Central memory CD8-positive, alpha-beta T cell (primary cell): Measurements from ENCODE around the gene ZNF827.

ENCODE experiments used
- ATAC-seq: fragments of 150-1000 bp; cut with Tn5 transposase; replicated peaks from 2 replicates; pipeline ENCODE4 v1.10.0; 2022; ENCODE audit warnings: mild to moderate bottlenecking, moderate FRiP score, moderate number of reproducible peaks; ENCODE audit not compliant: poor library complexity, severe bottlenecking; ENCODE audit errors: extremely low read depth
- DNase-seq, 2 donors: peaks; one replicate each; pipeline ENCODE4 v3.0.0; 2021; ENCODE audit warnings: low spot score in 2 of 2
- H3K27ac Mint-ChIP-seq: one replicate; pipeline ENCODE4 v1.8.0; 2022; ENCODE audit warnings: low read depth, mild to moderate bottlenecking, moderate library complexity, mixed read lengths
- H3K27me3 Mint-ChIP-seq: one replicate; pipeline ENCODE4 v1.8.0; 2022; ENCODE audit warnings: mixed read lengths
- H3K36me3 Mint-ChIP-seq: one replicate; pipeline ENCODE4 v1.8.0; 2022; ENCODE audit warnings: mild to moderate bottlenecking, moderate library complexity, mixed read lengths; ENCODE audit not compliant: insufficient read depth
- H3K4me1 Mint-ChIP-seq: one replicate; pipeline ENCODE4 v1.8.0; 2022; ENCODE audit warnings: mixed read lengths
- H3K4me3 Mint-ChIP-seq: one replicate; pipeline ENCODE4 v1.8.0; 2022; ENCODE audit warnings: mild to moderate bottlenecking, moderate library complexity, mixed read lengths
- H3K9me3 Mint-ChIP-seq: one replicate; pipeline ENCODE4 v1.8.0; 2022; ENCODE audit warnings: mixed read lengths

Gene ZNF827

DNA sequence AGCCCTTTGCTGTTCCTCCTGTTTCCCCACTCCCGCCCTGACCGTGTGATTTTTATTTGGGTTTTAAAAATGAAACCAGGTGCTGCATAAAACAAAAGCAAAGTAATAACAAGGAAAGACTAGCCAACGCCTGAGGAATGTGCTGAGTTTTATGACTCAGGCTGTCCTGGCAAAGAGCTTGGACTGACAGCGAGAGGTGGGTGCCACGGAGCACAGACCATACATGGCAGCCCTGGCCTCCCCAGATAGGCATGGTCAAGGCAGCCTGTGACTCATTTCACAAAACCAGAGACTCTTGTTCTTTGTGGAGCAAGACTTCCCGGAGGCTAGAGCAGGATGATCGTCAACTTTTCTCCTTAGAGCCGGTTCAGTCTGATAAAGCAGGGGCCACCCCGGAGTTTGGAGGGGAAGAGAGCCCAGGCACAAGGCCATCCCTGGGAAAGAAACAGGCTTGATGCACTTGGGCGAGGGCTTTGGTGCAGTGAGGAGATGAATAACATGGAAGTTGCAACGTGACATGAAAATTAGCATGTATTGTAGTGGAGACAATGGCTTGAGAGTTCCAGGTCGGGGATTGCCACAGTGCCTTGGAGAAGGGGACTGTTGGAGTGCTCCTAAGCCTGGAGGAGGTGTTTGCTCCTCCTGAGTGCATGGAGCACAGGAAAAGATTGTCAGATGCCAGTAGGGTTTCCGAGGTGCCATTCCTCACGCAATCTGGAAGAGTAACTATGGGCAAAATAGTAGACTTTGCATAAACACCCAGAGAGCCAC is 203.9 kb downstream of the ZNF827 start:
- DNase-seq, result no peak
- Mint-ChIP-seq H3K27ac (peak overlapping the region; percentile 81), H3K4me1 (peaks cover 10% of the 10 kb centered on the region), H3K27me3 (peaks cover 15% of the 10 kb centered on the region), H3K4me3 (peak overlapping the region; percentile 4), H3K36me3 (no peaks in the 10 kb centered on the region), H3K9me3 (no peaks in the 10 kb centered on the region)
- no peak for ATAC-seq

DNA sequence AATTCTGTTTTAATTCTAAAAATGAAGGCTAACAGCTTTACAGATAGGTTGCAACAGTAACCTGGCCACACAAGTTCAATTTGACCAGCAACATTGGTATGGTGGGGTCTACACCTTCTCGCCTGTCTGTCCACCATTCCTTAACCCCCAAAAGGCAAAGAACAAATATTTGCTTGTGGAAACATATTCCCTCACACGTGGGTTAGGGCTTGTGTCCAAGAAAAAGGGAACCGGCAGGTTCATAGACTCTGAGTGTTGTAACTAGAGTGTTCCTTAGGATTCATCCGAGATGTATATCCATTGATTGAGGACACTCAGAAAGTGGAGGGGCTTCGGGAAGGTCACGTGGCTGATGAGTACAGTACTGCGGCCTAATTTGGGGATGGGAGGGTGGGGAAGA is 204.6 kb downstream of the ZNF827 start:
- H3K27ac Mint-ChIP-seq, result no peak overlapping the region
- peak overlapping the region; percentile 77 for H3K4me3 Mint-ChIP-seq
- DNase-seq (no peak), ATAC-seq (no peak)
- H3K4me1 Mint-ChIP-seq, result peaks cover 10% of the 10 kb centered on the region
- H3K27me3 Mint-ChIP-seq, result peaks cover 23% of the 10 kb centered on the region
- no peaks in the 10 kb centered on the region for H3K36me3 Mint-ChIP-seq
- no peaks in the 10 kb centered on the region for H3K9me3 Mint-ChIP-seq

DNA sequence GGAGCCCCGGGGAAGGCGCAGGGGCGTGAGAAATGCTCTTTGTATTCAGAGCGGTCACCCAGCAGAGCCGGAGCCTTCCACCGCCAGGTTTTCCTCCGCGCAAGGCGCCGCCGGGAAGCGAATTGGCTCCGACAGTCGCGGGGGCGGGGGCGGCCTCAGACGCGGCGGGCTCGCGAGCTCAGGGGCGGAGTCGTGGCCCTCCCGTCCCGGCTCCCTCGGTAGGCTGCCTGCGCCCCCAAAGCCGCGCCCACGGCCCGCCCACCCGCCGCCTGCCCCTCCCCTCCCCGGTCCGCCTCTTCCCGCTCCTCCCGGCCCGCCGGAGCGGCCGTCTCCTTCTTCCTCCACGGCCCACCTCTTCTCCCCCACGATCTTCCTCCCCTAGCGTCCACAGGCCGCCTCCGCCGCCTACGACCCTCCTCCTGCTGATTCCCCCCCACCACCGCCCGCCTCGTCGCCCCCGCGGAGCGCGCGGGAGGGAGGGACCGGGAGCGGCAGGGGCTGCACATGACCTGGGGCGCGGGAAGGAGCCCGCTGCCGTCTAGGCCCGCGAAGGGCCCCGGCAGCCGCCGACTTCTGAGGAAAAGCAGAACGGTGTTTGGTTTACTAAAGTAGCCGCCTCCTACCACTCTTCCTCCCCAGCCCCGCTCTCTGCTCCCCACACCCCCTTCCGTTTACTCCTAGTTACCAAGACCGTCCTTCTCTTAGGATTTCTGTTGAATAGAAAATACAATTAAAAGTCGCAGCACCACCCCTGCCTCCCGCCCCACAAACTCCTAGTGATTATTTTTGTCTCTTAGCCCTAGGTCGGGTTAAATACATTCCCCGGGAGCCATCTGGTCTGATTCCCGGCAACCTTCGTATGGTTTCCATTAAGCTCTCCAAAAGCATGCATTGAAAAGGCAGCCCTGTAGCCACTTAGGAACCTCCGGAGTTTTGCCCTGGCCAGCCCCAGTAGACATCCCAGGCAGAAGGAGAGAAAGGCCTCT is 205.4 kb downstream of the ZNF827 start:
- H3K9me3 Mint-ChIP-seq, result no peaks in the 10 kb centered on the region
- ATAC-seq (peak; percentile 91), DNase-seq (peak; percentile 48 to 57)
- H3K4me1 Mint-ChIP-seq, result peaks cover 10% of the 10 kb centered on the region
- peaks cover 23% of the 10 kb centered on the region for H3K27me3 Mint-ChIP-seq
- peak overlapping the region; percentile 77 for H3K4me3 Mint-ChIP-seq
- no peaks in the 10 kb centered on the region for H3K36me3 Mint-ChIP-seq
- no peak overlapping the region for H3K27ac Mint-ChIP-seq

DNA sequence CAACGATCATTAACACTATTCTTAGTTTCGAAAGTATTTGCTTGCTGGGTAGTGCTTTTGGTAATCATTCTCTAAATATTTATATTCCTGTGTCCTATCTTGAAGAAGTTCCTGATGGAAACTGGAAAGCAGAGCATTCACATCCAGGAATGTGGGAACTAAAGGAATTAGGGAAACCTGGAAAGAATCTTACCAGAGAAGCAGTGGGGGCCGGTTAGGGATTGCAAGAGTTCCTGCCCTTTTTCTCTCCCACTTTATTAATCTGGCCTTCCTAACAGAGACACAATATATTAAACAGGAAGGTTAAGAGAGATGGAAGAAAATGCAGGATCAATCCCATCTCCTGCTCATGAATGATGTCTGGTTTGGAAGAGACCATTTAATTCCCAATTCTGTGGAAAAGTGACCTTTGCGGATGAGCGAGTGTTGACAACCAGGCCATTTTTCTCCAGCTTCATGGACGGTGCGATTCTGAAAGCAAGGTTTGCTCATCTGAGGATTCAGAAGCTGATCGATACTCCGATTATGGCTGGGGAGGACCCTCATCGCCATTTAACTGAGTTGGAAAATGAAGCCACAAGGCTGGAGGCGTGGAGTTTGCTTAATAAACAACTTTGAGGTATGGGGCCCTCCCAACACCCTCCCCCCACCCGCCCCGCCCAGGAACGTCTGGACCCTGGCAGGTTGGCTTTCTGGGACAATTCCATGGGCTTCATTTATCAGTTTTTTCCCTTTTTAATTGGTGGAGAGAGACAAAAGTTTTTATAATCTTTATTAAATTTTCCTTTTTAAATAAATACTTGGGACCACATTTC is 206.4 kb downstream of the ZNF827 start:
- no peak for ATAC-seq
- DNase-seq, result no peak
- H3K9me3 Mint-ChIP-seq, result no peaks in the 10 kb centered on the region
- no peak overlapping the region for H3K27ac Mint-ChIP-seq
- peaks cover 23% of the 10 kb centered on the region for H3K27me3 Mint-ChIP-seq
- no peaks in the 10 kb centered on the region for H3K36me3 Mint-ChIP-seq
- peaks cover 10% of the 10 kb centered on the region for H3K4me1 Mint-ChIP-seq
- peak overlapping the region; percentile 77 for H3K4me3 Mint-ChIP-seq

DNA sequence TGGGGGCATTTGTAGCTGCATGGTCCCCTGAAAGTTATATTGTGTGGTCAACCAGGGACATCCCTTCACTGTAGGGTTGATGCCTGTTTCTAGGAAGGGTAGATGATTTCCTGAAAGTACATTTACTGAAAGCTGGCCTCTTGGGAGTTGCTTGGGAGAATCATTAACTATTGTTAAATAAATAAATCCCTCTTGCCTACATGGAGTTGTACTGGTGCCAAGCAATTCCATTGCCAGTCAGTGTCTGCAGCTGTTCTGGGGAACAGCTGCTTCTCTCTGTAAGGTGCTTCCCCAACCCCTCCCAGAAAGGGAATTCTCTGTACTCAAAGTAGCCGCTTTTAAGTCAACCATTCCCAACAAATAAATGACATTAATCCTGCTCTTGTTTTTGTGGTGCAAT is 207.6 kb downstream of the ZNF827 start:
- Mint-ChIP-seq H3K9me3 (no peaks in the 10 kb centered on the region), H3K36me3 (no peaks in the 10 kb centered on the region), H3K27ac (no peak overlapping the region), H3K4me1 (peaks cover 10% of the 10 kb centered on the region), H3K4me3 (no peak overlapping the region), H3K27me3 (peaks cover 23% of the 10 kb centered on the region)
- no peak for DNase-seq
- ATAC-seq, result no peak

DNA sequence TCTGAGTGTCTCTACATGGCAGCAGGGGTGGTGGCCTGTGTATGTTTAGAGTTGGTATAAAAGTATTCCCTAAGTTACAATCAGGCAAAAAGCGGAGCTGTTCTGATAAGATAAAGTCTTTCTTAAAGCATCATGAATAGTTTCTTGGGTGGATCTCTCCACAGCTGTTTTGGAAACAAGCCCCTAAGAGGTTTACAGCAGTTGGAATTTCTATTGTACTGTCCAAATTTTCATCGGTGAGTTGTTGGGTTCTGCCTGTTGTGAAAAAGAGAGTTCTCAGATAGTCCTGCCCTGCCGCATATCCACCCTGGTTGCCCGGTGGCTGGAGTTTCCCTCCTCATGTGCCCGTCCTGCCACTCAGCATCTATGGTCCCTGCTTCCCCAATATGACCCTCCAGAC is 208.6 kb downstream of the ZNF827 start:
- Mint-ChIP-seq H3K36me3 (no peaks in the 10 kb centered on the region), H3K9me3 (no peaks in the 10 kb centered on the region), H3K27me3 (peaks cover 23% of the 10 kb centered on the region), H3K4me3 (no peak overlapping the region), H3K4me1 (peaks cover 9% of the 10 kb centered on the region), H3K27ac (no peak overlapping the region)
- ATAC-seq (no peak), DNase-seq (no peak)

DNA sequence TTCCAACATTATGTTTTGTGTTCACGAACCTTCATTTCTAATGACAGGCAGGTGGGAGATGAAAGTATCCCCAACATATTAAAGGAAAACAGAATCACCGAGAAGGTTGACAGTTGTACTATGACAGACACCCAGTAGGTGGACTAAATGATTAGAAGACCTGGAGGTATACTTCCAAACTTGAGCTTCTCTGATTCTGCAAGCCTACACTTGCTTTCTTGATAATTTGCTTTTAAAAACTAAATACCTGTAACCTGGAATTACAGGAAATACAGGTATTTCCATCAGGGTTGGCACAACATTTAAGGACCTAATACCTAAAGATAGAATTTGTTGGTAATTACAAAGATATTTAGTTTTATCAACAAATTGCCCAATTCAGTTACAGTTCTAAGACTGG is 215.3 kb downstream of the ZNF827 start:
- no peak overlapping the region for H3K4me3 Mint-ChIP-seq
- peaks cover 26% of the 10 kb centered on the region for H3K27me3 Mint-ChIP-seq
- DNase-seq (no peak), ATAC-seq (no peak)
- H3K4me1 Mint-ChIP-seq, result peaks cover 7% of the 10 kb centered on the region
- no peak overlapping the region for H3K27ac Mint-ChIP-seq
- no peaks in the 10 kb centered on the region for H3K36me3 Mint-ChIP-seq
- H3K9me3 Mint-ChIP-seq, result no peaks in the 10 kb centered on the region

DNA sequence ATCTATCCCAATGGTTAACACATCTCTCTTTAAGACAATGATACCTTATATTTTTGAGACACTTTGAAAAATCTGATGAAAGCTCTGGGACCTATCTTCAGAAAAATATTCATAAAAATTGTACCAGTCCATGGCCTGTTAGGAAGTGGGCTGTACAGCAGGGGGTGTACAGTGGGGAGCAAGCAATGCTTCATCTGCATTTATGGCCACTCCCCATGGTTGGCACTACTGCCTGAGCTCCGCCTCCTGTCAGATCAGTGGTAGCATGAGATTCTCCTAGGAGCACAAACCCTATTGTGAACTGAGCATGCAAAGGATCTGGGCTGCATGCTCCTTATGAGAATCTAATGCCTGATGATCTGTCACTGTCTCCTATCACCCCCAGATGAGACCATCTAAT is 216.1 kb downstream of the ZNF827 start:
- no peak for DNase-seq
- ATAC-seq, result no peak
- H3K27me3 Mint-ChIP-seq, result peaks cover 34% of the 10 kb centered on the region
- H3K4me1 Mint-ChIP-seq, result peaks cover 7% of the 10 kb centered on the region
- no peak overlapping the region for H3K4me3 Mint-ChIP-seq
- no peaks in the 10 kb centered on the region for H3K9me3 Mint-ChIP-seq
- H3K36me3 Mint-ChIP-seq, result no peaks in the 10 kb centered on the region
- no peak overlapping the region for H3K27ac Mint-ChIP-seq

DNA sequence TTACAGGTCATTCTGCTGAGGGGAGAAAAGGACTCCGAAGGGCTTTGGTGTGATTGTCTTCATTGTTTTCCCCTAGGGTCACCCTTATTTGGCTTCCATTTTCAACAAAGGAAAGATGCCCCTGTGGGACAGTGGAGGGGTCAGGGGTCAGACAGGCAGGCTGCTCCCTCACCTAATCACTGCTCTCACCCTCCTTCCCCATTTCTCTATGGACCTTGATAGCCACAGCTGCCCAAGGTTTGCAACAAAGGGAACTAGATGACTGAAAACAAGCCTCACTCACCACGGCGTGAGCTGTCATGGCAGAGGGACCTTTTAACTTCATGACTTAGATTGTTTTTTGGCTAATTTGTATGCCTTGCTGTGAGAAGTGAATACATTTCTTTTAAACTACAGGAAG is 218.0 kb downstream of the ZNF827 start:
- no peak for ATAC-seq
- H3K9me3 Mint-ChIP-seq, result no peaks in the 10 kb centered on the region
- peaks cover 7% of the 10 kb centered on the region for H3K4me1 Mint-ChIP-seq
- no peak overlapping the region for H3K4me3 Mint-ChIP-seq
- H3K36me3 Mint-ChIP-seq, result no peaks in the 10 kb centered on the region
- no peak for DNase-seq
- peaks cover 47% of the 10 kb centered on the region for H3K27me3 Mint-ChIP-seq
- no peak overlapping the region for H3K27ac Mint-ChIP-seq

DNA sequence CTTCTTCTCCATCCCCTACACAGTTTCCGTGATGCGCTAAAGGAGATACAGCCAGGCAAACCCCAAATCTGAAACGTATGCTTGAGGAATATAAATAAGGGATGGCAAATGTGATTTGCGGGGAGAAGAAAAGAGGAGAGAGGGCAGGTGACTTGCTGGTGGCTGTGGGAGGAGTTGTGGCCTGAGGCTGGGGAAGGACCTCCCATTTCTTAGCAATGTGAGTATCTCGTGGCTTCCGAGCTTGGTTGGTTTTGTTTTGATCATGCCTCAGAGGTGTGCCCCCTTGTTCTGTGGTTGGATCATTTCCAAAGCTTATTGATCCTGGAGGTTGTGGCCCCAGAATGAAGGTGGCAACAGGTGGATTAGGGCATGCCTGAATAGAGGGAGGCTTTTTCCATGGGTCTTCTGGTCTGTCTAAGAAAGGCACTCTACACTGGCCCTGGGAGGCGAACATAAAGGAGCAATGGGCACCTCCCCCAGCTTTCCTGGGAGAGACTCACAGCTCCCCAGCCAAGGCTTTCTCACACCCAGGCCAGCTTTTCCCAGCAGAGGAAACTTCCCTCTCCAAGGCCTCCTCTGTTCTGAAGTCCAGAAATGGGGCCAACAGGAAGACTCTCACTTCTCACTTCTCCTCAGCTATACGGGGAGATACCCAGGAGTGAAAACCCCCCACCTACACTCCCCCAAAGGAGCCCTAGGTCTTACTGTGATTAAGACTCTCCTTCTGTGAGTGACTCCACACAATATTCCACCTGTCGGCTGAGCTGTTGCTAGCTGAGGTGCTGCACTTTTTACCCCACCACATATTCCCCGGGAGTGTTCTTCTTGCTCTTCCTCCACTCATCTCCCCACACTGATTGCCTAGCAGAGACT is 218.6 kb downstream of the ZNF827 start:
- DNase-seq (no peak), ATAC-seq (no peak)
- Mint-ChIP-seq H3K9me3 (no peaks in the 10 kb centered on the region), H3K4me1 (peaks cover 7% of the 10 kb centered on the region), H3K36me3 (no peaks in the 10 kb centered on the region), H3K27ac (no peak overlapping the region), H3K27me3 (peaks cover 54% of the 10 kb centered on the region), H3K4me3 (no peak overlapping the region)

DNA sequence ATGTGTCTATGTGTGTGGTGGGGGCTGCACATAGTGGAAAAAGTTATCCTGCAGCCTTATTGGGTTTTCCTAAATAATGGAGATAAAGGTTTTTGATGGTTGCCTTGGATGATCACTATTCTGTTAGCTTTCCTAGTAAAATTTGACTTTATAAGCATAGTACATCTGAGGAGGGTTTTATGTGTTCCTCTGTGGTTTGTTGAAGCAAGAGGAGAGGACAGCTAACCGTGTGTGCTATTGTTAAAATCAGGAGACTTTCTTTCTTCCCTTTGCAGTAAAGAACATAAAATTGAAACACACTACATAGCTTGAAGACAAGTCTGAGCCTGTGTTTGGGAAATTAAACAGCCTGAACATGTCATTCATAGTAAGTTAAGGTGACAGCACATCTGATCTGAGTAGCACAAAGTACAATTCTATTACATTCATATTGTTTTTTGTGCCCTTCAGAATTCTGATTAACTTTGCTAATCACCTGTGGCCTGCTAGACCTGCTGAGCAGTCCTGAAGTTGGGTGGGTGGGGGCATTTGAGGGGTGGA is 221.9 kb downstream of the ZNF827 start:
- Mint-ChIP-seq H3K36me3 (no peaks in the 10 kb centered on the region), H3K9me3 (peaks cover 7% of the 10 kb centered on the region), H3K27me3 (peaks cover 58% of the 10 kb centered on the region), H3K4me3 (no peak overlapping the region), H3K27ac (no peak overlapping the region), H3K4me1 (peaks cover 7% of the 10 kb centered on the region)
- DNase-seq (no peak), ATAC-seq (no peak)
